SK-N-SH treated with all-trans-retinoic acid at 6 μM for 48 hours (cell line): ENCODE data around the gene FOSL1.

Experiments
- ARNTL ChIP-seq: fragments of 450-650 bp; formaldehyde crosslinking; IDR thresholded peaks from 2 replicates; pipeline ENCODE4 v1.5.0; 2020; ENCODE audit warnings: low read depth, mild to moderate bottlenecking, moderate library complexity, borderline replicate concordance
- POU6F1 ChIP-seq: fragments of 250-450 bp; sonication (Bioruptor Pico); IDR thresholded peaks from 2 replicates; pipeline ENCODE4 v1.8.0; 2021; ENCODE audit warnings: low read depth, mild to moderate bottlenecking, moderate library complexity, borderline replicate concordance
- RARB ChIP-seq: fragments of 250-450 bp; sonication (Bioruptor Pico); IDR thresholded peaks from 2 replicates; pipeline ENCODE4 v1.8.0; 2021; ENCODE audit warnings: mild to moderate bottlenecking, moderate library complexity
- TCF4 ChIP-seq: fragments of 250-450 bp; sonication (Bioruptor Pico); IDR thresholded peaks from 2 replicates; pipeline ENCODE4 v1.8.0; 2021; ENCODE audit warnings: mild to moderate bottlenecking, moderate library complexity, borderline replicate concordance
- TOX ChIP-seq: fragments of 250-450 bp; sonication (Bioruptor Pico); IDR thresholded peaks from 2 replicates; pipeline ENCODE4 v1.8.0; 2021; ENCODE audit warnings: mild to moderate bottlenecking, moderate library complexity, borderline replicate concordance
- ZFP3 ChIP-seq: fragments of 250-450 bp; sonication (Bioruptor Pico); IDR thresholded peaks from 2 replicates; pipeline ENCODE4 v1.5.0; 2020; ENCODE audit warnings: mild to moderate bottlenecking, moderate library complexity
- ZFP30 ChIP-seq: fragments of 450-650 bp; formaldehyde crosslinking; IDR thresholded peaks from 2 replicates; pipeline ENCODE4 v1.5.0; 2022; ENCODE audit warnings: mild to moderate bottlenecking, moderate library complexity
- ZNF8 ChIP-seq: fragments of 450-650 bp; formaldehyde crosslinking; IDR thresholded peaks from 2 replicates; pipeline ENCODE4 v1.5.0; 2020; ENCODE audit warnings: mild to moderate bottlenecking, moderate library complexity

DNA sequence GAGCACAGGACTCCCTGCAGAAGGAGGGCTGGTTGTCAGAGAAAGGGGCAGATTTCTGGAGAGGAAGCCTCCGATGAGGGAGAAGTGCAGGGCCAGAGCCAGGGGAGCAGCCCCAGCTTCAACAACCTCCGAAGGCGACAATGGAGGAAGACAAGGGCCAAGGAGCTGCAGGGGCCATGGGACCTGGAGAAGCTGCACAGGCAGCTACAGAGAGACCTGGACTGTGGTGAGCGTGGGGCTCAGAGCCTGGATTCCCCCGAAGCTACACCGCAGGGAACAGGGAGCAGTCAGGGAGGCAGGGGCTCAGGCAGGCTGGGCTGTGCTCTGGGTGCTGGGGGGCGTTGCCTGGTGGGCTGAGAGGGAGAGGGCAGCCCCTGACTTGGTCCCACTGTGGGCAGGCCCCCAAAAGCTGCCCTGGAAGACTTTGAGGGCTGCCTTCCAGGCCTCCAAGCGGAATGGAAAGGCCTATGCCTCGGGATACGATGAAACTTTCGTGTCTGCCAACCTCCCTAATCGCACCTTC, 47.5 kb upstream of the FOSL1 start:
- TF ChIP-seq ARNTL (CRISPR knock-in tag) (no peak), ZFP30 (CRISPR knock-in tag) (no peak), RARB (CRISPR knock-in tag) (no peak), POU6F1 (no peak), TCF4 (CRISPR knock-in tag) (no peak), TOX (CRISPR knock-in tag) (no peak), ZNF8 (CRISPR knock-in tag) (no peak), ZFP3 (no peak)
